GM12875 (cell line): Measurements from ENCODE around the gene GRIP2.

Experiments used
- H3K4me3 ChIP-seq: one replicate; pipeline ENCODE4 v1.5.1; 2011; ENCODE audit warnings: low read depth, low read length, control low read depth
- CTCF ChIP-seq: IDR thresholded peaks from 2 replicates; pipeline ENCODE4 v1.5.1; 2011; ENCODE audit warnings: low read depth, mild to moderate bottlenecking, control low read depth, inconsistent platforms, low read length, moderate library complexity, borderline replicate concordance; ENCODE audit not compliant: insufficient read depth

GRIP2 gene

GRCh38 chr3:14522129-14522691, 17.9 kb downstream of the GRIP2 start:
- no peak for TF ChIP-seq CTCF
- no peak overlapping the region for H3K4me3 ChIP-seq

- H3K4me3 ChIP-seq, result no peak overlapping the region
- TF ChIP-seq CTCF, result no peak
These were observed 18.5 kb downstream of the GRIP2 start for GRCh38 chr3:14521611-14522010.

GRCh38 chr3:14520967-14521366, 19.2 kb downstream of the GRIP2 start:
- no peak for TF ChIP-seq CTCF

GRCh38 chr3:14520149-14520548, 20.0 kb downstream of the GRIP2 start:
- no peak overlapping the region for H3K4me3 ChIP-seq

More at GRCh38 chr3:14520967-14521366, 19.2 kb downstream of the GRIP2 start:
- H3K4me3 ChIP-seq, result no peak overlapping the region

GRCh38 chr3:14519406-14519805, 20.7 kb downstream of the GRIP2 start:
- TF ChIP-seq CTCF, result no peak
- H3K4me3 ChIP-seq, result no peak overlapping the region

More at GRCh38 chr3:14520149-14520548, 20.0 kb downstream of the GRIP2 start:
- no peak for TF ChIP-seq CTCF

- no peak for TF ChIP-seq CTCF
- H3K4me3 ChIP-seq, result no peak overlapping the region
These were observed 21.2 kb downstream of the GRIP2 start for GRCh38 chr3:14518893-14519292.

GRCh38 chr3:14518432-14518802, 21.7 kb downstream of the GRIP2 start:
- H3K4me3 ChIP-seq, result no peak overlapping the region
- TF ChIP-seq CTCF, result no peak
